Skin of body (tissue), 2 donors: ENCODE data around the gene VPS33B. TPM values are rescaled to one million over a fixed set of nuclear protein-coding genes. Genes with fewer than 3 reads are reported as not detected.
"Not testable (repeated sequence)": the region's sequence is repeated elsewhere in the genome, so short reads cannot be mapped to it uniquely, and the experiment has no call there.

Experiments used
- DNase-seq: peaks from one replicate; lab custom pipeline; 2025; lab: John Stamatoyannopoulos, UW
- total RNA-seq: library from RNA; depleted of rRNA; stranded (reverse); fragments of >200 nt; gene quantifications from one replicate; pipeline ENCODE4 v1.2.3, GENCODE V29; 2014

VPS33B gene
- total RNA-seq, 1 donor from 2014 or later: 3.1 TPM

- no peak for DNase-seq
Measured at GRCh38 chr15:91032919-91033803, 10.8 kb upstream of the VPS33B start.

- DNase-seq: no peak
Measured at GRCh38 chr15:91031796-91032195, 9.4 kb upstream of the VPS33B start.

GRCh38 chr15:91027677-91028076 is 5.3 kb upstream of the VPS33B start:
- DNase-seq: no peak

GRCh38 chr15:91023720-91024119 is 1.3 kb upstream of the VPS33B start:
- no peak for DNase-seq

- DNase-seq: no peak
Measured at GRCh38 chr15:91022832-91023129, 387 bp upstream of the VPS33B start.

GRCh38 chr15:91021516-91022074 is 799 bp downstream of the VPS33B start:
- no peak for DNase-seq

GRCh38 chr15:91018158-91018557 is 4.2 kb downstream of the VPS33B start:
- DNase-seq: no peak

GRCh38 chr15:91017716-91018115 is 4.7 kb downstream of the VPS33B start:
- no peak for DNase-seq

GRCh38 chr15:91013701-91014100 is 8.7 kb downstream of the VPS33B start:
- DNase-seq: not testable (repeated sequence)

GRCh38 chr15:91007266-91007665 is 15.1 kb downstream of the VPS33B start:
- no peak for DNase-seq

- no peak for DNase-seq
Measured at GRCh38 chr15:91001209-91001608, 21.2 kb downstream of the VPS33B start.

GRCh38 chr15:90998737-90999136 is 23.7 kb downstream of the VPS33B start:
- no peak for DNase-seq

GRCh38 chr15:90994417-90995311 is 27.7 kb downstream of the VPS33B start, which contains the start of gene PRC1:
Gene PRC1 (minus strand): TSS chr15:90994535. CDS start chr15:90994417, 118 bp downstream.
- peak; percentile 98 for DNase-seq

GRCh38 chr15:90994059-90994416 is 28.4 kb downstream of the VPS33B start:
- DNase-seq: no peak

GRCh38 chr15:90991587-90992285 is 30.7 kb downstream of the VPS33B start:
- no peak for DNase-seq

GRCh38 chr15:90990446-90990845 is 31.9 kb downstream of the VPS33B start:
- DNase-seq: no peak

GRCh38 chr15:90989040-90989768 is 33.2 kb downstream of the VPS33B start:
- DNase-seq: no peak

GRCh38 chr15:90988296-90988695 is 34.1 kb downstream of the VPS33B start:
- no peak for DNase-seq

- DNase-seq: no peak
Measured at GRCh38 chr15:90987561-90988141, 34.7 kb downstream of the VPS33B start.

GRCh38 chr15:90986790-90987507 is 35.4 kb downstream of the VPS33B start:
- DNase-seq: no peak
